NCI-H146 treated with DMSO at 0.1 percent for 48 hours (cell line): Measurements from ENCODE around the gene TP53INP2.
"Not testable (repeated sequence)": the region's sequence is repeated elsewhere in the genome, so short reads cannot be mapped to it uniquely, and the experiment has no call there.

Experiments
- DNase-seq: peaks from one replicate; lab custom pipeline; 2025; ENCODE audit not compliant: unreplicated experiment; lab: John Stamatoyannopoulos, UW

Gene TP53INP2

DNA sequence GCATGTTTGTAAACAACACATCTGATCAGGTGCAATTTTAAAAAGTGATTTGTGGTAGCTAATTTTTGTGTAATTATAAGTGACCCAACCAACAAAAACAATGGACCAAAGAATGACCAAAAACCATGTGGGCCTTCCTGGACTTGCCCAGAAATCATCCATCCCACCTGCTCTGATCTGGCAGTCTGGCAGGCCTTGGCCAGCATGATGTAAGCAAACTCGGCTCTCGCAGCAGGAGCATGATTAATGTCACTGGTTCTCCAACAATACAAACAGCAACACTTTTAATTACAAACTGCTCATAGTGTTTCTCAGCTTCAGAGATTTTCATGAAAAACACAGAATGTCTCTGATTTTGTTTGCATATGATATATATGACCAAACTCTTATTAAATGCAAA, 16.1 kb downstream of the TP53INP2 start:
- DNase-seq: no peak

DNA sequence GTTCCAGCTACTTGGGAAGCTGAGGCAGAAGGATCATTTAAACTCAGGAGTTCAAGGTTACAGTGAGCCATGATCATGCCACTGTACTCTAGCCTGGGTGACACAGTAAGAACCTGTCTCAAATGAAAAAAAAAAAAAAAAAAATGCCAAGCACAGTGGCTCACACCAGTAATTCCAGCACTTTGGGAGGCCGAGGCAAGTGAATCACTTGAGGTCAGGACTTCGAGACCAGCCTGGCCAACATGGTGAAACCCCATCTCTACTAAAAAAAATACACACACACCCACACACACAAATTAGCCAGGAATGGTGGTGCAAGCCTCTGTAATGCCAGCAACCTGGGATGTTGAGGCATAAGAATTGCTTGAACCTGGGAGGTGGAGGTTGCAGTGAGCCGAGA, 18.4 kb downstream of the TP53INP2 start:
- not testable (repeated sequence) for DNase-seq

- DNase-seq: no peak
Observed at GRCh38 chr20:34724172-34724571, 20.0 kb downstream of the TP53INP2 start.

GRCh38 chr20:34729416-34729815, 25.3 kb downstream of the TP53INP2 start:
- DNase-seq: no peak

- DNase-seq: no peak
Observed at GRCh38 chr20:34732523-34732922, 28.4 kb downstream of the TP53INP2 start.

DNA sequence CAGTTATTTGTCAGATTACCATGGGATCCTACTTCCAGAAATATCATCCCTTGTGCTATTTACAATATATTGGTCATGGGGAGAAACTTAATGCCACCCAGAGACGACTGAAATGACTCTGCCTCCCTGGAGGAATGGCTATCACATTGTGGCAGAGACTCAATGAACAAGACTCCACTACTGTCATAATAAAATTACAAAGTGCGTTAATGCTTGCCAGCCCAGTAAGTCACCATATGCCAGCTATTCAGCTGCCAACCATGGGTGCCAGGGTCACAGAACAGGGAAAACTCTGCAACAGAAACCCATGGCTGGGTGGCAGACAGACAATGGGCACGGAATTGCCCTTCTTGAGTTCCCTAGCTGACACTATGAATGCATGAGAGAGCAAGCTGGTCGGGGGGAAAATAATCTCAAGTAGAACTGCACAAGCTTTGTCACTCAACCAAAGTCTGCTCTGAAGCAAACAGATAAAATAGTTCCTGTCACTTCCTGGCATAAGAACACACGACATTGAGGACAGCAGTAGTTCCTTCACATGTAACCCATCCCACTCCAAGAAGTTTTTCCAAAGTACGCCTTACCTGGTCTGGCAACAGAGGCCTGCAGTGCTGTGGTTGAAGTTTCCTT, 32.1 kb downstream of the TP53INP2 start:
- no peak for DNase-seq

- DNase-seq: no peak
Observed at GRCh38 chr20:34743039-34743438, 38.9 kb downstream of the TP53INP2 start.

DNA sequence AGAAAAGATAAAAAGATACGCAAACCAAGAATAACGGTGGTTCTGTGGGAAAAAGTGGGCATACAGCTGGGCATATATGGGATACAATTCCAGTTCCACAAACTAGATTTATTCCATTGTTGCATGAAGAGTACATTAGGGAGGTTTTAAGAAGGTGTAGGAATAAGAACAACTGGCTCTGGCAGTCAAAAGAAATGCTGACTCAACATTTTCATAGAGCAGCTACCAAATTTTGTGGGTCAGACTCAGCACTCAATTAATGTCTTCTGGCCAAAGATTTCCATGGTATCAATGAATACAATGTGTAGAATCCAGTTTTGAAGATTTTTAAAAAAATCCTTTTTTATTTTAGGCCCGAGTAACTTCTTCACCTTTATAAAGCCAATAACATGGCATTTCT, 40.2 kb downstream of the TP53INP2 start:
- no peak for DNase-seq

DNA sequence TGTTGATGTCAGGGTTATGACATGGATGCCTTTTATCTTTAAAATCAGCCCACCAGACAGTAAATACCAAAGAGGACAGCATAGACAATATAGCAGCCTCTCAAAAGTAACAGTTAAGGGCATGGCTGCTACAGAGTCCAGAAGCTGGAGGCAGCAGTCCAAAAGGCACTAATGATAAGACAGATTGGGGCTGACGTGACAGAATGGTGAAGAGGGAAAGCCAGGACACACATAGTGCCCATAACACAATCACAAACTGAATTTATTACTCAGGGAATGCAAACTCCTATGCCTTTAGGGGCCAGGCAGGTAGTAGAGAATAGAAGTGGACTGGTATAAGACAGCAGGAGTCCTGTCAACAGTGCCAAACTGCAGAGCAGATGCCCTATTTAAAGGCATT, 40.7 kb downstream of the TP53INP2 start:
- DNase-seq: no peak

DNA sequence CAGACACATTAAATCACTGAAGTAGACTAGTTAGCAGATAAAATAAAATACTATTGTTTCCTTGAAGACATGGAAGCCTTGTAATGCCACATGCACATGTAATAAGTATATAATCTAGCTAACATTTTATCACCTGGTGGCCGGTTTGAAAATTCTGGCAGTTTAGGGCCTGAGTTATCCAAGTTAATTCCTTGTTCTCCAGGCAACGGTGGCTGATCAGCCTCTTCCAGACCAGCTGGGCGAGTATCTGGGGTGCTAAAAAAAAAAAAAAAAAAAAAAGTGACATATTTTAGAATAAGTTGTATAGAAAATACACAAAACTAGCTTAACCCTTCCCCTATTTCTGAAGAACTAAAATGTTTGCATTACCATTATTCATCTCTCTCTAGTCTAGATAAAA, 42.5 kb downstream of the TP53INP2 start:
- DNase-seq: no peak

DNA sequence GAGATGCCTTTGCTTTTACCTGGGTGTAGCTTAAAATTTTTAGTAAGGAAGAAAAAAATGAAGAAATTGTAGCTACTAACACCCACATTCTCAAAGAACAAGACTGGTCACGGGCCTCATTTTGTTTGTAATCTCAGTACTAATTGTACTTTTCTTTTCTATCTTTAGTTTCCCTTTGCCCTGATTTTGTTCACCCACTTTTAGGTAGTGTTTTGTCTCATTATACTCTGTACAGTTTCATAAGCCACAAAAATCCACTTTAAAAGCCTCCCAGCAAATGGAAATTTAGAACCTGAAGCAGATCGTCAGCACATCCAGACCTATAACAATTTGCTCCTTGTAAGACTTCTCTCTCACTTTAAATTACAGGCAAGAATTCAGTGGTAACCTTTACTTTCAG, 43.3 kb downstream of the TP53INP2 start:
- no peak for DNase-seq

- no peak for DNase-seq
Observed at GRCh38 chr20:34748709-34749108, 44.6 kb downstream of the TP53INP2 start.

- DNase-seq: no peak
Observed at GRCh38 chr20:34750484-34750883, 46.3 kb downstream of the TP53INP2 start.

DNA sequence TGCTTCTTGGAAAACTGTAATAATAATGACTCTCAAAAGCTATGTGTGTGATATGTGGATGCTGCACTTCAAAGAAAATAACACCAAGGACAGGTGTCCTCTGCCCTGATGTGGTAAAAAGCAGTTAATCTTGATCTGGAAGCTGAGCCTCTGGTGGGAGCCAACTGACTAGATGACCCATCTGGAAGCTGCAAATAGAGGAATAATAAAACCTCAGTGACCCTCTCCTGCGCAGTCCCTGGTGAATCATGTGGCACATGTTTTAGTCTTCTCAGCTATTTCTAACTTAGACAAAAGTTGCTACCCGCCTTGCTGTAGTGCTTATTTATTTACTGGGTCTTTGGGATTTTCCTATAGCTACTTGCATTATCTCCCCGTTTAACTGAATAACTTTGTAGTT, 47.3 kb downstream of the TP53INP2 start:
- no peak for DNase-seq

DNA sequence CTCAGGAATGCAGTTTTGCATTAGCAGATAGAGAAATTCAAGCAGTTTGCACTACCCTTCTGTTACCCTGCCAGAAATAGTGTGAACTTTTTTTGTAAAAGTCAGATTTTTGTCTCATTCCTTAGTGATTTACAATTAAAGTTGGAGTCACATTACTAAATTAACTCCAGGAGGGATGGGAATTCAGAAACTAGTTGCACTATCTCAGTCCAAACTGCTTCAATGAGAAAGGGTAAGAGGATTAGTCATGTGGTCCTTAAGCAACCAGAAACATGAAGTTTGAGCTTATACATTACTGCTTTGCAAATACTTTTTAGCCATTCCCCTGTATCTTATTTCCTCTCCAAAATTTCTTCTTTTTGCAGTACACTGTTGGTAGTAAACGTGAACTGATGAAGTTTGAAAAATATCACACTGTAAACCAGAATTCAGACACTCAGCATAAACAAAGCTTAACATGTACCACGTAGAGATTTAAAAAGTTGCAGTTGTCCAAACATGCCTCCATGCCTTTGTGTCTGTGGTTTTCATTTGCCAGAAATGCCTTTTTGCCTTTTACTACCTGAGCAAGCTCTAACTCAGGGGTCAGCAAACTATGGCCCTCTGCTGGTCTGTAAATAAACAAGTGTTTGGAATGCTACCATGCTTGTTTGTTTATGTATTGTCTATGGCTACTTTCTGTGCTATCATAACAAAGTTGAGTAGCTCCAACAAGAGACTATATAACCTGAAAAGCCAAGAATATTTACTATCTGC, 49.7 kb downstream of the TP53INP2 start:
- DNase-seq: no peak

- DNase-seq: no peak
Observed at GRCh38 chr20:34754611-34755010, 50.5 kb downstream of the TP53INP2 start.

DNA sequence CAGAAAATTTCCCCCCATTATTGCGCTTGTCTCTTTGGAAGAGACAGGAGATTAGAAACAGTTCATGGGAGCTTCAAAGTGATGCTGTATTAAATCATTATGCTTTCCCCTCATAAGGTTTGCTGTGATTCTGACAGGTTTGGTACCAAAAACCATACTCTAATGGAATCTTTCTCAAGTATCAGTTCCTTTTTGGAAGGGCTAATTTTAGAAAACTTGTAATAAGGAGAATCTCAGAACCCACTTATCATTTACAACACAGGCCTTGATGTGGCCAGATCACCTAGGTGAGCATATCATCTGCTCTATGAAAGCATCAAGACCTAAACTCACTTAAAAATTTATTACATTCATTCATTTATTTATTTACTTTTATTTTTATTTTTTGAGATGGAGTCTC, 51.2 kb downstream of the TP53INP2 start:
- DNase-seq: no peak

GRCh38 chr20:34762031-34762555, 57.9 kb downstream of the TP53INP2 start:
- DNase-seq: no peak
